K562 (cell line): ENCODE measurements around the gene NPY5R. TPM values are rescaled to one million over a fixed set of nuclear protein-coding genes. Genes with fewer than 3 reads are reported as not detected.

Experiments used
- BHLHE40 ChIP-seq: IDR thresholded peaks from 2 replicates; pipeline ENCODE4 v1.6.1; 2011; ENCODE audit warnings: low read length, improper control_type of control experiment
- CTCF ChIP-seq, 3 experiments: IDR thresholded peaks in 2 of 3; conservative IDR thresholded peaks in 1 of 3; 2 replicates each; pipeline ENCODE4 v1.5.1; 2011 to 2012; ENCODE audit warnings: low read length in 3 of 3, mild to moderate bottlenecking in 3 of 3, control low read depth in 2 of 3, improper control_type of control experiment in 1 of 3, inconsistent platforms in 1 of 3, low read depth in 1 of 3, mixed read lengths in 1 of 3, moderate library complexity in 1 of 3; ENCODE audit not compliant: insufficient read depth in 2 of 3
- DEAF1 ChIP-seq: fragments of 450-650 bp; formaldehyde crosslinking; IDR thresholded peaks from 2 replicates; pipeline ENCODE4 v1.4.0; 2020; ENCODE audit warnings: mild to moderate bottlenecking, moderate library complexity
- ESRRA ChIP-seq: fragments of 450-650 bp; IDR thresholded peaks from 2 replicates; pipeline ENCODE4 v1.6.1; 2014; ENCODE audit warnings: low read depth, mild to moderate bottlenecking, moderate library complexity, borderline replicate concordance
- HINFP ChIP-seq: fragments of 450-650 bp; conservative IDR thresholded peaks from 2 replicates; pipeline ENCODE4 v1.6.1; 2016; ENCODE audit warnings: missing genetic modification characterization, low read depth, mild to moderate bottlenecking, control low read depth, missing compliant biosample characterization
- HLTF ChIP-seq: fragments of 450-650 bp; IDR thresholded peaks from 2 replicates; pipeline ENCODE4 v1.6.1; 2016
- L3MBTL2 ChIP-seq: fragments of 450-650 bp; IDR thresholded peaks from 2 replicates; pipeline ENCODE4 v1.6.1; 2016; ENCODE audit warnings: mild to moderate bottlenecking, moderate library complexity
- MTF1 ChIP-seq: fragments of 250-450 bp; sonication (Bioruptor Pico); IDR thresholded peaks from 2 replicates; pipeline ENCODE4 v1.9.0; 2021; ENCODE audit warnings: moderate library complexity, mild to moderate bottlenecking, inconsistent platforms, borderline replicate concordance
- MYC ChIP-seq, 2 experiments: fragments of 250-450 bp in 1 of 2; sonication (Bioruptor Pico) in 1 of 2; IDR thresholded peaks; 2 replicates each; pipeline versions ENCODE4 v1.5.1 to v1.6.1; 2012 to 2021; ENCODE audit warnings: low read depth in 2 of 2, borderline replicate concordance in 1 of 2, improper control_type of control experiment in 1 of 2, low read length in 1 of 2, mild to moderate bottlenecking in 1 of 2, moderate library complexity in 1 of 2
- RAD51 ChIP-seq: fragments of 450-650 bp; IDR thresholded peaks from 2 replicates; pipeline ENCODE4 v1.7.1; 2016; ENCODE audit warnings: low read depth, mild to moderate bottlenecking, borderline replicate concordance
- SIRT6 ChIP-seq: IDR thresholded peaks from one replicate; pipeline ENCODE4 v1.6.1; 2012; ENCODE audit warnings: low read depth, mild to moderate bottlenecking, control low read depth, inconsistent platforms, low read length, moderate library complexity
- SNIP1 ChIP-seq: fragments of 450-650 bp; IDR thresholded peaks from 2 replicates; pipeline ENCODE4 v1.7.1; 2017; ENCODE audit warnings: low read depth, mild to moderate bottlenecking
- TOE1 ChIP-seq, 2 experiments: fragments of 450-650 bp in 1 of 2; sonication (generic) in 1 of 2; formaldehyde crosslinking in 1 of 2; IDR thresholded peaks; 2 replicates each; pipeline versions ENCODE4 v1.7.1 to v1.8.0; 2016 to 2022; ENCODE audit warnings: borderline replicate concordance in 2 of 2, mild to moderate bottlenecking in 2 of 2, antibody characterized with exemption in 1 of 2, inconsistent platforms in 1 of 2, low read depth in 1 of 2, missing genetic modification reagents in 1 of 2, moderate library complexity in 1 of 2
- ZNF311 ChIP-seq: fragments of 250-450 bp; sonication (Bioruptor Pico); IDR thresholded peaks from 2 replicates; pipeline ENCODE4 v1.4.0; 2020; ENCODE audit warnings: mild to moderate bottlenecking, moderate library complexity
- ZNF316 ChIP-seq: fragments of 450-650 bp; IDR thresholded peaks from 2 replicates; pipeline ENCODE4 v1.6.1; 2016
- ZNF347 ChIP-seq: fragments of 450-650 bp; formaldehyde crosslinking; IDR thresholded peaks from 2 replicates; pipeline ENCODE4 v1.4.0; 2020; ENCODE audit warnings: low read depth, mild to moderate bottlenecking, moderate library complexity
- ZNF384 ChIP-seq: IDR thresholded peaks from 2 replicates; pipeline ENCODE4 v1.6.1; 2012; ENCODE audit warnings: low read depth, low read length, improper control_type of control experiment
- ZNF444 ChIP-seq: fragments of 250-450 bp; sonication (Bioruptor Pico); IDR thresholded peaks from 2 replicates; pipeline ENCODE4 v1.4.0; 2020; ENCODE audit warnings: mild to moderate bottlenecking, moderate library complexity
- ZNF785 ChIP-seq: fragments of 250-450 bp; sonication (Bioruptor Pico); IDR thresholded peaks from 2 replicates; pipeline ENCODE4 v1.4.0; 2020; ENCODE audit warnings: mild to moderate bottlenecking
- polyA plus RNA-seq, 8 experiments: library from polyadenylated mRNA; depleted of rRNA in 4 of 8; stranded (reverse) in 5 of 8; unstranded in 3 of 8; fragments of >200 nt; fragmentation: Nextera tagmentation in 2 of 8; fragmentation: Illumina TruSeq in 1 of 8; extraction: Ambion mirVana in 2 of 8; extraction: Trizol in 1 of 8; gene quantifications; 2 replicates each; pipeline versions ENCODE4 v1.2.1 to v1.2.3, GENCODE V29; 2011 to 2014; ENCODE audit warnings: inconsistent platforms in 1 of 8, missing spikeins in 1 of 8
- total RNA-seq, 7 experiments: library from RNA; depleted of rRNA in 6 of 7; stranded (reverse); fragments of >200 nt in 6 of 7; fragmentation: Illumina TruSeq in 2 of 7; extraction: Trizol in 2 of 7; gene quantifications; 2 replicates each; pipeline versions ENCODE4 v1.2.1 to v1.2.3, GENCODE V29; 2011 to 2021; ENCODE audit warnings: low replicate concordance in 1 of 7
- TF ChIP-seq, protein P1 (sequence below): fragments of 450-650 bp; IDR thresholded peaks from 2 replicates; pipeline ENCODE4 v1.6.1; 2016; ENCODE audit warnings: missing biosample characterization, missing genetic modification characterization

The NPY5R gene
- total and polyA plus RNA-seq, 9 of the 15 experiments (the other 6 are each of a cell fraction or from before 2014, with no cell fraction given): not detected

GRCh38 chr4:163332526-163333406, 10.9 kb upstream of the NPY5R start, which contains the start of gene NPY1R (continued):
- TF ChIP-seq, protein P1, sequence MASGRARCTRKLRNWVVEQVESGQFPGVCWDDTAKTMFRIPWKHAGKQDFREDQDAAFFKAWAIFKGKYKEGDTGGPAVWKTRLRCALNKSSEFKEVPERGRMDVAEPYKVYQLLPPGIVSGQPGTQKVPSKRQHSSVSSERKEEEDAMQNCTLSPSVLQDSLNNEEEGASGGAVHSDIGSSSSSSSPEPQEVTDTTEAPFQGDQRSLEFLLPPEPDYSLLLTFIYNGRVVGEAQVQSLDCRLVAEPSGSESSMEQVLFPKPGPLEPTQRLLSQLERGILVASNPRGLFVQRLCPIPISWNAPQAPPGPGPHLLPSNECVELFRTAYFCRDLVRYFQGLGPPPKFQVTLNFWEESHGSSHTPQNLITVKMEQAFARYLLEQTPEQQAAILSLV (tag): no peak
- TF ChIP-seq TOE1 (IDR thresholded peaks at IDR 0.05; ENCODE audit: borderline replicate concordance): peak; percentile 88
- TF ChIP-seq TOE1 (CRISPR knock-in tag; IDR thresholded peaks at IDR 0.05; ENCODE audit: borderline replicate concordance, low read depth): no peak
- TF ChIP-seq DEAF1: peak; percentile 58
- no peak for TF ChIP-seq ZNF316
- no peak for TF ChIP-seq HLTF
- TF ChIP-seq SNIP1: no peak
- peak; percentile 11; the same call in 1 of the 2 replicates for TF ChIP-seq ZNF384
- no peak for TF ChIP-seq ESRRA
- peak; percentile 67 to 80 (median 71) for TF ChIP-seq CTCF (IDR thresholded peaks at IDR 0.05 in 2 of 3, conservative IDR thresholded peaks at IDR 0.05 in 1 of 3; ENCODE audit: insufficient read depth in 2 of 3, low read depth in 1 of 3, low read length in 3 of 3)
- TF ChIP-seq ZNF311 (CRISPR knock-in tag): no peak
- TF ChIP-seq ZNF785 (CRISPR knock-in tag): no peak
- TF ChIP-seq ZNF347 (CRISPR knock-in tag): no peak
- TF ChIP-seq BHLHE40: peak; percentile 48; the same call in 1 of the 2 replicates
- TF ChIP-seq MTF1 (CRISPR knock-in tag): no peak
- TF ChIP-seq SIRT6: no peak
- peak; percentile 92 for TF ChIP-seq RAD51
- 0 out of 2 replicates have a peak, but pooled peaks have one; percentile 18 for TF ChIP-seq MYC (IDR thresholded peaks at IDR 0.05; ENCODE audit: low read depth, low read length)
- TF ChIP-seq MYC (CRISPR knock-in tag; IDR thresholded peaks at IDR 0.05; ENCODE audit: borderline replicate concordance, low read depth): no peak
- TF ChIP-seq L3MBTL2: peak; percentile 66; the same call in 1 of the 2 replicates
- no peak for TF ChIP-seq ZNF444 (CRISPR knock-in tag)
- TF ChIP-seq HINFP (tag): no peak
